HG03457 (cell line): ENCODE data around the gene ZC3H13.
"Not testable (repeated sequence)": the region's sequence is repeated elsewhere in the genome, so short reads cannot be mapped to it uniquely, and the experiment has no call there.

Experiments
- ATAC-seq: cut with Tn5 transposase; IDR thresholded peaks from one replicate; pipeline ENCODE4 v1.9.1; 2021; ENCODE audit warnings: moderate number of reproducible peaks; ENCODE audit not compliant: unreplicated experiment

The ZC3H13 gene

DNA sequence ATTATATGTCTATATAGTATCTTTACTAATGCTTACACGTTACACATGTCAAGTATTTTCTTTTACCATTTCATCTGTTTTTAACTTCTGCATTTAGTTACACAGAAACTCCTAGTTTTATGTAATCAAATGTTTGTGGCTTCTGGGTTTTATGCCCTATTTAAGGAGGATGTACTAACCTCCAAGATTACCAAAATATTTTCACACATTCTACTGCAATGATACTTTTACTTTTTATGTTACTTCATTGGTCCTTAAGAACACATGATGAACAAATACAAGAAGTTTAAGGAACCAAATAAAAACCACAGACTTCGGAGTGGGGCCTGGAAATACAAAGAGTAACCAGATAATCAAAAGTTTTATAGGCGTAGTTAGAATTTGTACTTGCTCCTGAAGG is 37.2 kb downstream of the ZC3H13 start:
- ATAC-seq = no peak

DNA sequence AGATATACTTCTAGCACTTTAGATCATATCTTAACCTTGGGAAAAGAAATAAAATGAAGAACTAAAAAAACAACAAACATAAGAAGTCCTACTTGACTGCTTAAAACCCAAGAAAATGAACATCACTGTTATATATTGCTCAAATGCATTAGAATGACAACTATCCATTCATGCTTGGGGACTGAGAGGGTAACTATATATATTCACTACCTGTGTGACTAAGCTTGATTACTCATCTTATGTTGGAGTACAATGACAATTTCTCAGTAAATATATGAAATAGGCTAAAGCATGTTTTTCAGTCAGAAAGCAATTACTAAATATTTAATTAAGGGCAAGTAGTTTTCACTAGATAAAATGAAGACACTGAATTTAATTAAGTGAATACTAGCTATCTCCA is 40.1 kb downstream of the ZC3H13 start:
- ATAC-seq = no peak

DNA sequence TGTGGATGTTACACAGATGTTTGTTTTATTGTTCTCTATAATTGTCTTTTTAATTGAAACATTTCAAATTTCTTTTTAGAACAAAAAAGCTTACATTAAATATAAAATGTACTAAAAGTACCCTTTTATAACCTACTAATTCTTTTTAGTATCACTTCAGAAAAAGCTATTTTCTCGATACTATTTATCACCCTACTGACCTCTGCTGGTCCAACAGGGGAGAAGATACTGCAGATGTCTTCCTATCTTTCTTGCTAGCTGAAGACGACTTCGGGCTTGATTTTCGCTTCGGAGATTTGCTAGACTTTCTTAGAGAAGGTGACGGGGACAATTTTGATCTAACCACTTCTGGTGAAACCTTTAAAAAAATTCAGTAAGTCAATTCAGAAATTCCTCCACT is 42.4 kb downstream of the ZC3H13 start:
- ATAC-seq = no peak

DNA sequence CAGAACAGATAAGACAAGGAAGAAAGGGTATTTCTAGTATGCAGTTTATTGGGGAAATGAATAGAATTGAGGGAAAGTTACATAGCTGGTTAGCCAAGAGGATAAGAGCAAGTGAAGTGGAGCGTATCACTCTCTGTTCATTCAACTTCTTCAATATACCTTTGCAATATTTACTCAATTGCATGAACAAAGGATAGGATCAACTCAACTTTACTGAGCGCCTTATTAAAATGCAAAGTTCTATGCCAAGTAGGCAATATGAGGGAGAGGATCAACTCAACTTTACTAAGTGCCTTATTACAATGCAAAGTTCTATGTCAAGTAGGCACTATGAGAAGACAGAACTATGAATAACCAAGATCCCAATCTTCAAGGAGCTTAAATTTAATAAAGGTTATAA is 43.9 kb downstream of the ZC3H13 start:
- no peak for ATAC-seq

DNA sequence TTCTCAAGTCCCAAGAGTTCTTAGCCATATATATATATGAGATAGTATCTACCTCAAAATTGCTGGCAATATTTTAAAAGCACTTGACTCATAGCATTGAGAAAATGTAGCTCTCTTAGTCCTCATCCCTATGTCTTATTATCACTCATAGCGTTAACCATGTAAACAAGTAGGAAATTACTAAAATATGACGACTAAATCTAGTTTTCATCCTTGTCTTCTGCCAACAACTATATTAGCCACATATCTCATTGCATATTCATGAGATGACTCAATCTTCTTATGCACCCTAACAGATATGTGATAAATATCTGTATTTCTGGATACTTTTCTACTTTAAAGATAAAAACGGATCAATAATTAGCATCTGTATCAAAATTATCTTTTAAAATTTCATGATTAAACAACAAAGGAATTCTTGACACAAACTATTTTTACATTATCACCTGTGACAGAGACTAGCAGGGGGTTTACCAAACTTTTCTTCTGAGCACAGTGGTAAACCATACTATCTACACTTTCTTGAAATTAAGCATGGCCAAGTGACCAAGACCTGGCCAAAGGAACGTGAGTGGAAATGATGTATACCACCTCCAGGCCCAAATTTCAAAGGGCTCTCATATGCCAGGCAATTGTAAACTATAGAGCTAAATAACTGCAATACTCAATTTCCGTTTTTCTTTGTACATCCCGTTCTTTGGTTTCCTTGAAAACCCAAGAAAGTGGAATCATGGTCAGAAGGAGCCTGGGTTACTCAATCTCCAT is 45.7 kb downstream of the ZC3H13 start:
- ATAC-seq = no peak

DNA sequence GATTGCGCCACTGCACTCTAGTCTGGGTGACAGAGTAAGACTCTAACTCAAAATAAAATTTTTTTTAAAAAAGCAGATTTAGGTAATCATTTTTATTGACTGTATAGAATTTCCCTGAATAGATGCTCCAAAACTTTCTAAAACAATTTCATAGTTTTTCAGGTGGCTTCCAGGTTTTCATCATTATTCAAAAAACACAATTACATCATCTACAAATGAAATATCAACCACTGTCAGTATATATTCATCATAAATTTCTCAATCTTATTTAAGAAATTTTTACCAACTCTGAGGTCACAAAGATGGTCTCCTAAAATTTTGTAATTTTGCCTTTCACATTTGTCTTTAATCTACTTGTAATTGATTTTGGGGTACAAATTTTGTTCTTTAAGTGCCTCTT is 48.1 kb downstream of the ZC3H13 start:
- ATAC-seq = no peak

DNA sequence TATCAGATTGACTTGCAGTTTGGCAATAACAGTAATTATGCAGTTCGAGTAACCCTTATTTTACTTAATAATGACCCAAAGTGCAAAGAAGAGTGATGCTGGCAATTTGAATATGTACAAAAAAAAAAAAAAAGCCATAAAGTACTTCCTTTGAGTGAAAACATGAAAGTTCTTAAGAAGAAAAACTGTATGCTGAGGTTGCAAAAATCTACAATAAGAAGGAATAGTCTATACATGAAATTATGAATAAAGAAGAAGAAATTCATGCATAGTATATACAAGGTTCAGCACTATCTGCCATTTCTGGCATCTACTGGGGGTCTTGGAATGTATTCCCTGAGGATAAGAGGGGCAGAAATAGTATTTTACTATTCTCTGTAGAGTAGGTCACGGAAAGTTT is 55.9 kb downstream of the ZC3H13 start:
- ATAC-seq = no peak

DNA sequence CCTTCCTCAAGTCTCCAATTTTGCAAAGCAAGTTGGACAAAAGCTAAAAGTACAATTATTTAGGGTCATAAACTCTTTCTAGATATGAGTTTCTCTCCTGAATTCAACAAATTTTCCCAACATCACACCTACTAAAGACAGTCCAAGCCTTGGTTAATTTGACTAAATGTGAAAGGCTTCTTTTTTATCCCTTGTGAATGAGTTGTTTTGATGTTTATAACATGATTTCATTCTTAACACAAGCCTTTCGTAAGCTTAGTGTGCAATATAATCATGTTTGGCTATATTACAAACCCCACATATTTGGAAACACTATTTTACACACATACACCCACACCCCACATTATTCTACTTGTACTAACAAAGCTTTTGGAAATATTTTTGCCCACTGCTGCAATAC is 57.3 kb downstream of the ZC3H13 start:
- no peak for ATAC-seq

DNA sequence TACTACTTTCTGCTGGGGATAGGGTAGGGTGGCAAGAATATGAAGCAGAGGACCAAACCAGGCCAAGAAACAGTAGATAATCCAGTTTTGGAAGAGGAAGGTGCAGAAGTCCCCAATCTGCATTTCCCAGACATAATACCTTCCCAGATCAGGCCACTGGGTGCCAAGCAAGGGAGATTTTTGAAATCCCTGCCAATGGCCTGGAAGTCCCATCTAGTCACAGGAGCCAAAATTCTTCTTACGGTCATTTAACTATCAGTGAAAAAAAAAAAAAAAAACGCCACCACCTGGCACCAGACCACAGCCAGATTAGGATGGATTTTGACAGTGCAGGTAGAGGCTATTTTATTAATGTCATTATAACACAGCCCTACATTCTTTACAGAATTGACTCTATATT is 57.8 kb downstream of the ZC3H13 start:
- ATAC-seq = no peak

DNA sequence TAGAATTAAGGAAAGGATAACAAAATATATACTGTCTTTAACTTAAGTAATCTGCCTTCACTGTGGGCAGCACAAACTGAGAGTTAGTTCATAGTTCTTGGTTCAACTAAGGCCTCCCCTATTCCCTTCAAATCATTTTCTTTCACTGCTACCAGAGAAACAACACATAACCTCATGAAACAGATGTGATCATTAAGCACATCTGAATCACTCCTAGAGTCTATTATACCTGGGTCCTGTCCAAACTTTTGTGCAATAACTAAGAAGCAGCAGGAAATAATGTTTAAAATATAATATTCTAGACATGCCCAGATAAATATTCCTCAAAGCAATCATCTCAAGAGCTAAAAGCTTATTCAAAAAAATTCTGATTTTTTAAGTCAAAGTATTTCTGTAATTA is 62.9 kb downstream of the ZC3H13 start:
- ATAC-seq = no peak

DNA sequence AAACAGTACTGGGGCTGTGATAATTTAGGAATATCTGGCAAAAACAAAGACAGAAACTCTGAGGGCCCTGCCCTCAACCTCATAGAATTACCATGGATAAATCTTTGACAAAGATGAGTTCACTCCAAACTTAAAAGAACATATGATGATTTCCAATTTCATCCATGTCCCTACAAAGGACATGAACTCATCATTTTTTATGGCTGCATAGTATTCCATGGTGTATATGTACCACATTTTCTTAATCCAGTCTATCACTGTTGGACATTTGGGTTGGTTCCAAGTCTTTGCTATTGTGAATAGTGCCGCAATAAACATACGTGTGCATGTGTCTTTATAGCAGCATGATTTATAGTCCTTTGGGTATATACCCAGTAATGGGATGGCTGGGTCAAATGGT is 71.4 kb downstream of the ZC3H13 start:
- not testable (repeated sequence) for ATAC-seq

DNA sequence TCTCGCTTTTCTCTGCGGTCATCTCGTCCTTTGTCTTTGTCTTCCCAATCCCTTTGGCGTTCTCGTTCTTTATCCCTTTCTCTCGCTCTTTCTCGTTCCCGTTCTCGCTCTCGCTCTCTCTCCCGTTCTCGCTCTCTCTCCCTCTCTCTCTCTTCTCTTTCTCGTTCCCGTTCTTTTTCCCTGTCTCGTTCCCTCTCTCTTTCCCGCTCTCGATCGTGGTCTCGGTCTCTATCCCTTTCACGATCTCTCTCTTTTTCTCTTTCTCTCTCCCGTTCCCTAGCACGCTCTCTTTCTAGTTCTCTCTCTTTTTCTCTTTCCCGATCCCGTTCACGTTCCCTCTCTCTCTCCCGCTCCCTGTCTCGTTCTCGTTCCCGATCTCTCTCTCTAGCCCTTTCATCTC is 77.2 kb downstream of the ZC3H13 start:
- no peak for ATAC-seq

DNA sequence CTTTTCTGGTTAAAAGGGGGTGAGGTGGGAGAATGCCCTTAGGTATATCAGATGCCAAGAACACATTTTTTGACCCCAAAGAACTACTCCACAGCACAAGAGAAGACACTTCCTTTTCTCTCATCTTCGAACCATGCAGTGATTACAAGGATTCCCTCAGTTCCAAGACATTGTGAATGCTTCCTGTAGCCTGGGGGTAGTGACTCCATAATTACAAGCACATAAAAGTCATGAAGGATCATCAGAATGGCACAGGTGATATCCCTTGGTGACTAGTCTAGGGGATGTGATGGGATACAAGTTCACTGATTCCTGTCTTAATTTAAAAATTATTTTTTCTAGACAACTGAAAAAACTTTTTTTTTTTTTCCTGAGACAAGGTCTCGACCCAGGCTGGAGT is 78.0 kb downstream of the ZC3H13 start:
- no peak for ATAC-seq

DNA sequence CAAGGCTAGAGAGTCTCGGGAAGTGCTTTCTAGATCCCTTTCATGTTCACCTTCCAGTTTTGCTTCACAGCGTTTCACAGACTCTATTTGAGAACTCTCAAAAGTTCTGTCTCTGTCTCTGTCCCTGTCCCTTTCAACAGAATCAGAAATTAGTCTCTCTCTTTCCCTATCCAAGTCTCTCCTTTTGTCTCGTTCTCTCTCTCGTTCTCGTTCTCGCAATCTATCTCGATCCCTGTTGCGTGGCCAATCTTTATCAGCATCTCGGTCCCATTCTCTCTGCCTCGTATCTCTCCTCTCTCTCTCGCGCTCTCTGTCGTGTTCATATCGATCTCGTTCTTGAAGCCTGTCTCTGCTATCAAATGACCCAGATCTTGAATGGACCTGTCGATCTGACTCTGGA is 85.0 kb downstream of the ZC3H13 start:
- ATAC-seq = no peak

DNA sequence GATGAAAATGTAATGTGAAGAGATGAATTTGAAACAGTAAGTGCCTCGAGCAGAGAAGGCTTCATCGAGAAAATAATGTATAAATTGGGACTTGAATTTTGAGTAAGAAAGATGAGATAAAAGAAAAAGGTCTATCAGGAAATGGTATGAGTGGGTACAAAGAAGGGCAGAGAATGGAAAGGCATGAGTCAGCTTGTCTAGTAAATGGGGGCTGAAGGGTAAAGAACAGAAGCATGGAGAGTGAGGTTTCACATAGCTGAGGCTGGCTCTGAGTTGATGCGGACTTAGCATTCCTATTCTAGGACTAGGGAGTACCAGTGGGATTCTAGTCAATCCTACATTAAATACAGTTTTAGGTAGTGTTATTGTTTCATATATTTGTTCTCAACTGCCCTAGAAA is 85.8 kb downstream of the ZC3H13 start:
- no peak for ATAC-seq

DNA sequence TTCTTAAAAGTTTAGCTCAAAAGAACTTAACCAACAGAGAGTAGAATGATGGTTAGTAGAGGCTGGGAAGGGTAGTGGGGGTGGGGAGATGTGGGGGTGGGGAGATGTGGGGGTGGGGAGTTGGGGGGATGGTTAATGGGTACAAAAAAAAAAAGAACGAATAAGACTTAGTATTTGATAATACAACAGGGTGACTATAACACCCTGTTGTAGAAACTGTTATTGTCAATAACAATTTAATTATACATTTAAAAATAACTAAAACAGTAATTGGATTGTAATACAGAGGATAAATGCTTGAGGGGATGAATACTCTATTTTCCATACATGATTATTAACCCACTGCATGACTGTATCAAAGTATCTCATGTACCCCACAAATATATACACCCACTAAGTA is 91.1 kb downstream of the ZC3H13 start:
- ATAC-seq = no peak

DNA sequence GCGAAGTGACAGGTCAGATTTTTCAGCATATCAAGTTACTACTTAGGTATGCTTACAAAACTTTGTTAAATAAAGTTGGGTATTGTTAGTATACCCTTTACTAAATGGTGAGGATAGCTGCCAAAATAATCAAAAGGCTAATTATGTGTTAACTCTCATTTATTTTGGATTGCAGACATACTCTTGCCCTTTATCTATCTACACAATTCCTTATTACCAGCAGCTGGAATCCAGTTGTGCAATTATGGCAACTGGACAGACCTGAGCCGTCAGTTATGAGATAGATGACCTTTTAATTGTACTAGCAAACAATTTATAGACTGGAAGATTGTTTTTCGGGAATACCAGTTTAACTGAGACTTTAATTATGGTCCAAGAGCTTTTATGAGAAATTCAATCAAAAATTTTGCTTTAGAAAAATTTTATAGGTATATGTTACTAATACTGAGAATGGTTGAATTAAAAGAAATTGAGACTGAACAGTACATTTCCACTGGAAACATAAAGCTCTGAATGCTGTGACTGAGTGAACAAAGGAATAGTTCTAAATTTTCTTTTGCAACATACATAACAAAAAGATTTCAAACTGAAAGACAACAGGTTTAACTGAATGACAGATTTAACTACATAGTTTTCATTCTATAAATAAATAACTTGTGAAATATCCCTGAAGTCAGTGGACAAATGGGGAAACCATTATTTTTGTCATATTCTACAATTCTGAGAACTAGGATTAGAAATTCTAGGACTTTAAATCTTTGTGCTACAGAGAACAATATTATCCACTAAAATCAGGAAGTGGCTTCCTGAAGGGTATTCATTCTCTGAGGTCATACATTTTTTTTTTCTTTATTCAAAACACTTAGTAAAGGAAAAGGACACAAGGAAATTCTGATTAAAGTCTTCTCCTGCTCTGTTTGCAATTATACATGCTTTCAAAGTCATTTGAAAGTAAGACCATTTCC is 97.4 kb downstream of the ZC3H13 start:
- ATAC-seq = no peak

DNA sequence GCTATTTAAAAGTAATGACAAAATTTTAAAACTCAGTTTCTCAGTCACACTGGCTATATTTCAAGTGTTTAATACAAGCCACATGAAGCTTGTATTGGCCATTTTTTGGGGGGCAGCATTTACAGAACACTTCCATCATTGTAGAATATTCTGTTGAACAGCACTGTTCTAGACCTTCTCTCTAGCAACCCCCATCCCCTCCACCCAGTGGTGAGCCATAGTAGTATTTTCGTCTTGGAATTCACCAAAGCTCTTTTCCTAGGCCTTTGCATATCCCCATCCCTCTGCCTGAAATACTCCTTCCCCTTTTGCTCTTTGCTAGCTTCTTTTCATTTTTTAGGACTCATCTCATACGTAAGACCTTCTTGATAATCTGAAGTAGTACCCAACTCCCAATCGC is 99.5 kb downstream of the ZC3H13 start:
- no peak for ATAC-seq

DNA sequence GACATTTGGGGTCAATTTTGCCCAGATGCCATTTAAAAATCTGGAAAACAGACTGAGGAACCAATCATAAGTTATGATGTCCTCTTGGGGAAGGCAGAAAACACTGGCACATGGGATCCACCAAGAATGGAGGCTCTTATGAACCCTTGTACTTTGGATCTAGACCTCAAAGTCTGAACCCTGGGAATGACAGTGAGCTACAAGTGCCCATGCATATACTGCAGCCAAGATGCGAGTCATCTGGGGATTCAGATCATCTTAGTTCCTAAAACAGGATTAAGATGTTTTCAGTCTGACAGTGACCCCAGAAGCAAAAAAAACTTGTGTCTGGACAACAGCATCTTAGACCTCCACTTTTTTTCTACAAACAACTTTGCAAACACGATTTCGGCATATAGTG is 100.8 kb downstream of the ZC3H13 start:
- no peak for ATAC-seq

DNA sequence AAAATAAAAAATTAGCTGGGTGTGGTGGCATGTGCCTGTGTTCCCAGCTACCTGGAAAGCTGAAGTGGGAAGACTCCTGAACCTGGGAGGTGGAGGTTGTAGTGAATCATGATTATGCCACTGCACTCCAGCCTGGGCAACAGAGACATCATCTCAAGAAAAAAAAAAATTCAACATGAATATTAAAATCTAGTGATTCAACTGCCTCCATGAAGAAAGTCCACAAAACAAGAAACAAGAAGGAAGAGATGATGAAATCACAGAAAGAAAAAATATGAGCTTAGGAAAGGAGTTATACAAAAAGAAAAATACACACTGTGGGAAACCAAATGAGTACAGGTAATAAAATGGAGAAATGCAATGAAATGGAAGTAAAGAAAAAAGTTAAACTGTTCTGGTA is 101.4 kb downstream of the ZC3H13 start:
- ATAC-seq = no peak

DNA sequence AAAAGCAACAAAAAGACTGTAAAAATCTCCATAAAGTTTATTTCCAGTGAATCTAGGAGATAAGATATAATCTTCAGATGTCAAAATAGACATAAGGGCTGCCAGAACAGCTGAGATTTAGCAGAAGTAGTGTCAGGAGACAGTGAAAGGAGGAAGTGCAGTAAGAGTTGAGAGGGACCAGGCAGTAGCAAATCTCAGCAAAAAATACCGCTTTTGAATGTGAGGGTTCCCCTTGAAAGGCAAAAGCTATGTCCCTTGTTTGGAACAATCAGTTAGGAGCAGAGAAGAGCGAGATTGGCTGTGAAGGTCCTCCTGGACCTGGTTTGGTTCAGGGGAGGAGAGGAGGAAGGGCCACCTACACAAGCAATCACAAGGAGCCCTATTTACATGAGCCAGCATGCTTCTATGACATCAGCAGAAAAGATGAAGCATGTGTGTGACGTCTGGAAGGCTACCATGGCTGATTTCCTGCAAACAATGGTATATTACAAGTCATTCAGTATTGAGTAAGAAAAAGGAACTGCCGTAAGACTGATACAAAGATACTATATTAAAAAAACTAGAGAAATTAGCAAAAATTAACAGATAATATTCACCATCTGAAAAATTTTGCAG is 102.1 kb downstream of the ZC3H13 start:
- ATAC-seq = no peak

DNA sequence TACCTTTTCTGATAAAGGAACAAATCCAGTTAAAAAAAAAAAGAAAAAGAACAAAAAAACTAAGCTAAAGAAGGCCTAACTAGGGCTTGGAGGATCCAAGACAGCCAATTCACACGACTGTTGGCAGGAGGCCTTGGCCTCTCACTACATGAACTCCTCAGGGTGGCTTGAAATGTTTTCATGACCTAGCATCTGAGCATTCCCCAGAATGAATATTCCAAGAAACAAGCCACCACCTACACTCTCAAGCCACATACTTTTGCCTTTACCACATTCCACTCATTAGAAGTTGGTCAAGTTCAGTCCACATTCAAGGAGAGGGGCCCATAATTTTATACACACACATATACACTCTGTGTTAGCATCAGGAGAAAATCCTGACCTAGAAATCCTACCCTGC is 103.4 kb downstream of the ZC3H13 start:
- no peak for ATAC-seq
